ENCODE data around the gene TNRC6B.

GRCh38 chr22:40348025-40348658 is 170.4 kb downstream of the TNRC6B start:
- TF ChIP-seq SP2 (tag by site-specific recombination; IDR thresholded peaks at IDR 0.05) (no peak), CTCF (tag by site-specific recombination; IDR thresholded peaks at IDR 0.05) (peak; percentile 75), HOXA7 (CRISPR knock-in tag; IDR thresholded peaks at IDR 0.05; ENCODE audit: borderline replicate concordance) (no peak), OVOL3 (tag by site-specific recombination; IDR thresholded peaks at IDR 0.05) (no peak), MZF1 (tag by site-specific recombination; IDR thresholded peaks at IDR 0.05; ENCODE audit: borderline replicate concordance) (no peak), ZBTB1 (tag by site-specific recombination; IDR thresholded peaks at IDR 0.05) (no peak)
- TF ChIP-seq, protein P1, sequence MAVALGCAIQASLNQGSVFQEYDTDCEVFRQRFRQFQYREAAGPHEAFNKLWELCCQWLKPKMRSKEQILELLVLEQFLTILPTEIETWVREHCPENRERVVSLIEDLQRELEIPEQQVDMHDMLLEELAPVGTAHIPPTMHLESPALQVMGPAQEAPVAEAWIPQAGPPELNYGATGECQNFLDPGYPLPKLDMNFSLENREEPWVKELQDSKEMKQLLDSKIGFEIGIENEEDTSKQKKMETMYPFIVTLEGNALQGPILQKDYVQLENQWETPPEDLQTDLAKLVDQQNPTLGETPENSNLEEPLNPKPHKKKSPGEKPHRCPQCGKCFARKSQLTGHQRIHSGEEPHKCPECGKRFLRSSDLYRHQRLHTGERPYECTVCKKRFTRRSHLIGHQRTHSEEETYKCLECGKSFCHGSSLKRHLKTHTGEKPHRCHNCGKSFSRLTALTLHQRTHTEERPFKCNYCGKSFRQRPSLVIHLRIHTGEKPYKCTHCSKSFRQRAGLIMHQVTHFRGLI (tag by site-specific recombination; IDR thresholded peaks at IDR 0.05), result no peak
- TF ChIP-seq, protein P2, sequence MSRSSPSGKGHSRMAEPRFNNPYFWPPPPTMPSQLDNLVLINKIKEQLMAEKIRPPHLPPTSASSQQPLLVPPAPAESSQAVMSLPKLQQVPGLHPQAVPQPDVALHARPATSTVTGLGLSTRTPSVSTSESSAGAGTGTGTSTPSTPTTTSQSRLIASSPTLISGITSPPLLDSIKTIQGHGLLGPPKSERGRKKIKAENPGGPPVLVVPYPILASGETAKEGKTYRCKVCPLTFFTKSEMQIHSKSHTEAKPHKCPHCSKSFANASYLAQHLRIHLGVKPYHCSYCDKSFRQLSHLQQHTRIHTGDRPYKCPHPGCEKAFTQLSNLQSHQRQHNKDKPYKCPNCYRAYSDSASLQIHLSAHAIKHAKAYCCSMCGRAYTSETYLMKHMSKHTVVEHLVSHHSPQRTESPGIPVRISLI (tag by site-specific recombination; IDR thresholded peaks at IDR 0.05), result no peak
- TF ChIP-seq, protein P3, sequence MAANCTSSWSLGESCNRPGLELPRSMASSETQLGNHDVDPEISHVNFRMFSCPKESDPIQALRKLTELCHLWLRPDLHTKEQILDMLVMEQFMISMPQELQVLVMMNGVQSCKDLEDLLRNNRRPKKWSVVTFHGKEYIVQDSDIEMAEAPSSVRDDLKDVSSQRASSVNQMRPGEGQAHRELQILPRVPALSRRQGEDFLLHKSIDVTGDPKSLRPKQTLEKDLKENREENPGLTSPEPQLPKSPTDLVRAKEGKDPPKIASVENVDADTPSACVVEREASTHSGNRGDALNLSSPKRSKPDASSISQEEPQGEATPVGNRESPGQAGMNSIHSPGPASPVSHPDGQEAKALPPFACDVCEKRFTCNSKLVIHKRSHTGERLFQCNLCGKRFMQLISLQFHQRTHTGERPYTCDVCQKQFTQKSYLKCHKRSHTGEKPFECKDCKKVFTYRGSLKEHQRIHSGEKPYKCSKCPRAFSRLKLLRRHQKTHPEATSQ (tag by site-specific recombination; IDR thresholded peaks at IDR 0.05), result no peak
